Left lung (tissue), 10 donors: Measurements from ENCODE around the gene SLC27A1. TPM values are rescaled to one million over a fixed set of nuclear protein-coding genes. Genes with fewer than 3 reads are reported as not detected.

ENCODE experiments used
- ATAC-seq: fragments of 200-7000 bp; cut with Tn5 transposase; one replicate; pipeline ENCODE4 v1.9.1; 2020; ENCODE audit warnings: moderate library complexity
- DNase-seq, 4 donors: peaks; one replicate each; pipeline ENCODE4 v3.0.0-alpha.2; 2013 to 2020
- H3K27ac ChIP-seq, 2 donors: fragments of 200-600 bp; sonication (generic) in 1 of 2; one replicate each; pipeline versions ENCODE4 v1.5.0 to v1.8.0; 2020 to 2021
- H3K27me3 ChIP-seq, 2 donors: fragments of 200-600 bp; sonication (generic) in 1 of 2; one replicate each; pipeline versions ENCODE4 v1.5.0 to v1.8.0; 2020 to 2021
- H3K36me3 ChIP-seq, 2 donors: fragments of 200-600 bp; sonication (generic) in 1 of 2; one replicate each; pipeline versions ENCODE4 v1.5.0 to v1.8.0; 2020 to 2021
- H3K4me1 ChIP-seq, 2 donors: fragments of 200-600 bp; one replicate each; pipeline ENCODE4 v1.8.0; 2021
- H3K4me3 ChIP-seq, 2 donors: fragments of 200-600 bp; sonication (generic) in 1 of 2; one replicate each; pipeline versions ENCODE4 v1.5.0 to v1.8.0; 2020 to 2021; ENCODE audit warnings: mild to moderate bottlenecking in 1 of 2
- H3K9me3 ChIP-seq, 2 donors: fragments of 200-600 bp; sonication (generic) in 1 of 2; one replicate each; pipeline versions ENCODE4 v1.5.0 to v1.8.0; 2020 to 2021
- intact Hi-C, 2 donors: fragments of 100-400 bp; cut with DNase I; formaldehyde crosslinking; loops; one replicate each; pipeline versions ENCODE4 v1.11.2 to v1.14.2; 2022
- polyA plus RNA-seq, 6 donors: library from polyadenylated mRNA; unstranded; fragments of 120-200 nt; gene quantifications; one replicate each; pipeline ENCODE4 v1.2.1, GENCODE V29; 2013; ENCODE audit not compliant: insufficient read length in 6 of 6
- total RNA-seq, 2 donors: library from RNA; stranded (reverse); fragmentation: NEBNext Ultra II Directional; extraction: Animal tissue kit (Norgen Biotek cat#: 25700); gene quantifications; one replicate each; pipeline ENCODE4 v1.2.1, GENCODE V29; 2021
- TF ChIP-seq, protein P1 (sequence below), 2 donors: fragments of 200-600 bp; sonication (generic) in 1 of 2; IDR thresholded peaks; one replicate each; pipeline versions ENCODE4 v1.5.0 to v1.8.0; 2021; ENCODE audit warnings: antibody characterized with exemption in 2 of 2
- donor health status: DM: no; HTN: yes; CAD: no.
- donor health status: DM: no; HTN: no; CAD: no.

The SLC27A1 gene
- total and polyA plus RNA-seq, 8 donors: 16.9 to 28.1 (median 24.1) TPM

DNA sequence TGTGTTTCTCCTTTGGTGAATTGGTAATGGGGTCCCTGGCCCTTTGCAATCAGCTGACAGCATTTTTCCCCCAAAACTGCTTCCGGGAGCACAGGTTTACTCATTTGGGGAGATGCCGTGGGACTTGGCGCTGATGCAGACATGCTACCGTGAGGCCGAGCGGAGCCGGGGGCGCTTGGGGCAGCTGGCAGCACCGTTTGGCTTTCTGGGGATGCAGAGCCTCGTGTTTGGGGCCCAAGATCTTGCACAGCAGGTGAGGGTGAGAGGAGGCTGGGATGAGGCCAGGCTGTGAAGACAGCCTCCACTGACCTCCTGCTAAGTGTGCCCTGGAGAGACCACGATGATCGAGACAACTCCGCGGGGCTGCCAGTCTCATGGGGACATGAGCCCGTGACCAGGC, 71.7 kb downstream of the SLC27A1 start:
- TF ChIP-seq, protein P1, sequence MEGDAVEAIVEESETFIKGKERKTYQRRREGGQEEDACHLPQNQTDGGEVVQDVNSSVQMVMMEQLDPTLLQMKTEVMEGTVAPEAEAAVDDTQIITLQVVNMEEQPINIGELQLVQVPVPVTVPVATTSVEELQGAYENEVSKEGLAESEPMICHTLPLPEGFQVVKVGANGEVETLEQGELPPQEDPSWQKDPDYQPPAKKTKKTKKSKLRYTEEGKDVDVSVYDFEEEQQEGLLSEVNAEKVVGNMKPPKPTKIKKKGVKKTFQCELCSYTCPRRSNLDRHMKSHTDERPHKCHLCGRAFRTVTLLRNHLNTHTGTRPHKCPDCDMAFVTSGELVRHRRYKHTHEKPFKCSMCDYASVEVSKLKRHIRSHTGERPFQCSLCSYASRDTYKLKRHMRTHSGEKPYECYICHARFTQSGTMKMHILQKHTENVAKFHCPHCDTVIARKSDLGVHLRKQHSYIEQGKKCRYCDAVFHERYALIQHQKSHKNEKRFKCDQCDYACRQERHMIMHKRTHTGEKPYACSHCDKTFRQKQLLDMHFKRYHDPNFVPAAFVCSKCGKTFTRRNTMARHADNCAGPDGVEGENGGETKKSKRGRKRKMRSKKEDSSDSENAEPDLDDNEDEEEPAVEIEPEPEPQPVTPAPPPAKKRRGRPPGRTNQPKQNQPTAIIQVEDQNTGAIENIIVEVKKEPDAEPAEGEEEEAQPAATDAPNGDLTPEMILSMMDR (IDR thresholded peaks at IDR 0.05): no peak
- Histone ChIP-seq H3K4me3 (no peak overlapping the region), H3K27ac (no peak overlapping the region), H3K9me3 (no peaks in the 10 kb centered on the region), H3K36me3 (no peaks in the 10 kb centered on the region), H3K27me3 (no peaks in the 10 kb centered on the region), H3K4me1 (peaks cover 8 to 13% of the 10 kb centered on the region in 2 donors)
- ATAC-seq: no peak
- intact Hi-C loops: no loop called here
- DNase-seq: no peak

DNA sequence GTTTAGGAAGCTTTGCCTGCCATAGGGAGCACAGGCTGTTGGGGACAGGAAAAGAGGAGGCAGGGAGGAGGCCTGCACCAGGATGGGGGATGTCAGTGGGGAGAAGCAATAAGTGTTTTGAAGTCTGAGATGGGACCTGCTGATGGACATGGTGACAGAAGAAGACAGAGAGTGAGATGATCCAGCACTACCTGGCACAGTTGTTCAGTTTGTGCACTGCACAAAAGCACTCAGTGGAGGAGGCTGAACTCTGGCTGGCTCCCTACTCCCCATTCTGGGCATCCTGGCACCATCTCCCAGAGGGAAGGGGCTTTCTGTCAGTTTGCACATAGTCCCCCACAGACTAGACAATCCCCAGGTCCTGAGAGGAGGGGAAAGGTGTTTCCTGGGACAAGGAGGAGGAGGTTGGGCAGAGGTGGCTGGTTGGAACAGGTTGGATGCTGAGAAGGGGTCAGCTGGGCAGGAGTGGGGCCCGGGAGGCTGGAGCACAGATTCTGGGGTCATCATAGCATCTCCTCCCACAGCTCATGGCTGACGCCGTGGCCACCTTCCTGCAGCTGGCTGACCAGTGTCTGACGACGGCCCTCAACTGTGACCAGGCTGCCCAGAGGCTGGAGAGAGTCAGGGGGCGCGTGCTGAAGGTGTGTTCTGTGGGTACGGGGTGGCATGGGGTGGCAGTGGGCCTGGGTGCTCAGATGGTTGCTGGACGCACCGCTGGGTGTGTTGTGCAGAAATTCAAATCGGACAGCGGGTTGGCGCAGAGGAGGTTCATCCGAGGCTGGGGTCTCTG, 72.7 kb downstream of the SLC27A1 start:
- H3K36me3 ChIP-seq: no peaks in the 10 kb centered on the region
- no peaks in the 10 kb centered on the region for H3K27me3 ChIP-seq
- TF ChIP-seq, protein P1 (IDR thresholded peaks at IDR 0.05): no peak
- no peaks in the 10 kb centered on the region for H3K9me3 ChIP-seq
- DNase-seq (no peak), ATAC-seq (no peak)
- intact Hi-C loops: no loop called here
- H3K4me1 ChIP-seq: peaks cover 8 to 13% of the 10 kb centered on the region in 2 donors
- H3K27ac ChIP-seq: no peak overlapping the region
- no peak overlapping the region for H3K4me3 ChIP-seq

- intact Hi-C loops: no loop called here
- no peak for DNase-seq
- Histone ChIP-seq H3K36me3 (no peaks in the 10 kb centered on the region), H3K4me1 (peaks cover 6 to 7% of the 10 kb centered on the region in 2 donors), H3K4me3 (no peak overlapping the region), H3K27me3 (no peaks in the 10 kb centered on the region), H3K9me3 (no peaks in the 10 kb centered on the region), H3K27ac (no peak overlapping the region)
- TF ChIP-seq, protein P1 (IDR thresholded peaks at IDR 0.05): no peak
- no peak for ATAC-seq
Measured at GRCh38 chr19:17543986-17544385, 73.7 kb downstream of the SLC27A1 start.

GRCh38 chr19:17544418-17544817, 74.1 kb downstream of the SLC27A1 start:
- Histone ChIP-seq H3K4me1 (peaks cover 2% of the 10 kb centered on the region in 2 donors), H3K27me3 (no peaks in the 10 kb centered on the region), H3K36me3 (no peaks in the 10 kb centered on the region), H3K4me3 (no peak overlapping the region), H3K27ac (no peak overlapping the region), H3K9me3 (no peaks in the 10 kb centered on the region)
- intact Hi-C loops: no loop called here
- TF ChIP-seq, protein P1 (IDR thresholded peaks at IDR 0.05): no peak
- ATAC-seq (no peak), DNase-seq (no peak)

DNA sequence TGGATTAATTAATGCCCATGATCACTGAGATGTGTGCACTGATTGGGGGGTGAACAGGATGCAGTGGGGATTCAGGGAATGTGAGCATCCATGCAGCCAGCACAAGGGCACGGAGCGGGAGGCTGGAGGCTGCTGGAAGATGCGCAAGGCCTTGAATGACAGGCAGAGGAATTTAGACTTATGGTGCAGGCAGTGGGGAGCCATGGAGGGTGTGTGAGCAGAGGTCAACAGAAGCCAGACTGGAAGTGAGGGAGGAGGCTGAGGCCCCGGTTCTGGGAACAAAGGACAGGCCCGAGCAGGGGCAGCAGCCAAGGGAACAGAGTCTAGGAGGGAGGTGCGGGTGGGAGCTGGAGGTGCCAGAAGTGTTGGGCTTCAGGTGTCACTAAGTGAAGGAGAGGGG, 77.8 kb downstream of the SLC27A1 start:
- no peaks in the 10 kb centered on the region for H3K9me3 ChIP-seq
- H3K36me3 ChIP-seq: no peaks in the 10 kb centered on the region
- H3K27me3 ChIP-seq: no peaks in the 10 kb centered on the region
- no peak for ATAC-seq
- no peak overlapping the region for H3K4me3 ChIP-seq
- TF ChIP-seq, protein P1 (IDR thresholded peaks at IDR 0.05): no peak
- no peak for DNase-seq
- intact Hi-C loops: no loop called here
- no peaks in the 10 kb centered on the region for H3K4me1 ChIP-seq
- H3K27ac ChIP-seq: no peak overlapping the region
